AG04450 (cell line): ENCODE results near the gene APOLD1. TPM values are rescaled to one million over a fixed set of nuclear protein-coding genes. Genes with fewer than 3 reads are reported as not detected.
"Not testable (repeated sequence)": the region's sequence is repeated elsewhere in the genome, so short reads cannot be mapped to it uniquely, and the experiment has no call there.

Source experiments
- CTCF ChIA-PET: fragments of 300-600, 350-600 bp; formaldehyde crosslinking; extraction: SDS; loops from one replicate; lab custom pipeline; 2022; ENCODE audit warnings: antibody characterized with exemption, inconsistent platforms; lab: Charles Lee
- POLR2A ChIA-PET: fragments of 350-600 bp; formaldehyde crosslinking; extraction: SDS; loops from one replicate; lab custom pipeline; 2021; ENCODE audit warnings: antibody characterized with exemption, inconsistent platforms; lab: Yijun Ruan, JAX
- DNase-seq: peaks from one replicate; pipeline ENCODE4 v3.0.0-alpha.2; 2011; ENCODE audit warnings: low read depth, low spot score
- H3K27ac ChIP-seq: one replicate; pipeline ENCODE4 v1.5.1; 2012; ENCODE audit warnings: low read depth, low read length, control low read depth
- H3K27me3 ChIP-seq: one replicate; pipeline ENCODE4 v1.6.0; 2012; ENCODE audit warnings: low read length; ENCODE audit not compliant: control insufficient read depth, insufficient read depth
- H3K4me3 ChIP-seq: 2 replicates; pipeline ENCODE4 v1.5.1; 2011; ENCODE audit warnings: mild to moderate bottlenecking, low read depth, low read length, control low read depth
- H3K9me3 ChIP-seq: 2 replicates; pipeline ENCODE4 v1.5.1; 2012; ENCODE audit warnings: low read length; ENCODE audit not compliant: control insufficient read depth, insufficient read depth
- CTCF ChIP-seq: IDR thresholded peaks from 2 replicates; pipeline ENCODE4 v1.5.1; 2011; ENCODE audit warnings: low read depth, low read length, control low read depth, inconsistent platforms
- polyA plus RNA-seq: library from polyadenylated mRNA; depleted of rRNA; stranded (reverse); fragments of >200 nt; gene quantifications from 2 replicates; pipeline ENCODE4 v1.2.3, GENCODE V29; 2011

The APOLD1 gene
- polyA plus RNA-seq, 1 experiment = 2.6 TPM

GRCh38 chr12:12799163-12799920 lies 13.9 kb downstream of the APOLD1 start:
- POLR2A ChIA-PET = no interaction called here

GRCh38 chr12:12800406-12801180 lies 15.1 kb downstream of the APOLD1 start:
- POLR2A ChIA-PET = interaction anchor here (0.7 kb wide), 1 partner anchor 99 kb away, joined by 6 read pairs; no protein-coding TSS in a partner anchor
- no peak overlapping the region for H3K4me3 ChIP-seq
- DNase-seq = peak; percentile 54
- no peaks in the 10 kb centered on the region for H3K9me3 ChIP-seq
- CTCF ChIA-PET = interaction anchor here (0.8 to 4.8 kb wide), 4 partner anchors 12 to 455 kb away, joined by 3 to 27 read pairs (median 6); partner anchors contain the start of gene DDX47
- no peak for TF ChIP-seq CTCF
- no peaks in the 10 kb centered on the region for H3K27me3 ChIP-seq
- H3K27ac ChIP-seq = peak overlapping the region; percentile 21

More at GRCh38 chr12:12799163-12799920, 13.9 kb downstream of the APOLD1 start:
- CTCF ChIA-PET = interaction anchor here (1.8 to 4.8 kb wide), 2 partner anchors 11 to 14 kb away, joined by 8 to 27 read pairs; partner anchors contain the start of gene DDX47
- DNase-seq = no peak
- H3K9me3 ChIP-seq = no peaks in the 10 kb centered on the region
- H3K27me3 ChIP-seq = no peaks in the 10 kb centered on the region
- no peak for TF ChIP-seq CTCF
- H3K27ac ChIP-seq = no peak overlapping the region
- H3K4me3 ChIP-seq = no peak overlapping the region

- H3K4me3 ChIP-seq, POLR2A ChIA-PET, DNase-seq, H3K9me3 ChIP-seq, H3K27ac ChIP-seq, H3K27me3 ChIP-seq: not testable (repeated sequence)
- CTCF ChIA-PET = interaction anchor here (0.6 to 1.1 kb wide), 2 partner anchors 11 to 39 kb away, joined by 3 to 7 read pairs; no protein-coding TSS in a partner anchor
Observed at GRCh38 chr12:12801656-12802055, 16.2 kb downstream of the APOLD1 start.

- no peak for DNase-seq
- ChIA-PET CTCF (interaction anchor here (1.3 to 4.4 kb wide), 2 partner anchors 15 to 66 kb away, joined by 4 to 33 read pairs; no protein-coding TSS in a partner anchor), POLR2A (interaction anchor here (0.7 to 1.3 kb wide), 5 partner anchors 10 to 97 kb away, joined by 3 to 4 read pairs (median 3); partner anchors contain the start of gene DDX47)
- no peak overlapping the region for H3K27ac ChIP-seq
- H3K4me3 ChIP-seq = no peak overlapping the region
- no peak for TF ChIP-seq CTCF
- H3K9me3 ChIP-seq = no peaks in the 10 kb centered on the region
- no peaks in the 10 kb centered on the region for H3K27me3 ChIP-seq
Observed at GRCh38 chr12:12803186-12803585, 17.7 kb downstream of the APOLD1 start.

GRCh38 chr12:12804011-12804410 lies 18.6 kb downstream of the APOLD1 start:
- POLR2A ChIA-PET = interaction anchor here (0.6 to 1.3 kb wide), 6 partner anchors 17 to 375 kb away, joined by 3 to 6 read pairs (median 3); no protein-coding TSS in a partner anchor
- no peak overlapping the region for H3K4me3 ChIP-seq
- H3K9me3 ChIP-seq = no peaks in the 10 kb centered on the region
- H3K27me3 ChIP-seq = no peaks in the 10 kb centered on the region
- peak overlapping the region; percentile 87 for H3K27ac ChIP-seq
- CTCF ChIA-PET = interaction anchor here (0.6 to 4.4 kb wide), 4 partner anchors 10 to 427 kb away, joined by 3 to 33 read pairs (median 5); no protein-coding TSS in a partner anchor
- TF ChIP-seq CTCF = no peak
- DNase-seq = no peak
